LNCaP clone FGC (cell line): Measurements from ENCODE around the gene FIBIN.

Source experiments
- DNase-seq: peaks from one replicate; pipeline ENCODE4 v3.0.0-alpha.2; 2011; ENCODE audit warnings: low read depth
- H3K4me3 ChIP-seq: 2 replicates; pipeline ENCODE4 v1.5.1; 2011; ENCODE audit warnings: mild to moderate bottlenecking, low read depth, low read length, control low read depth
- CTCF ChIP-seq: IDR thresholded peaks from 2 replicates; pipeline ENCODE4 v1.5.1; 2012; ENCODE audit warnings: mild to moderate bottlenecking; ENCODE audit not compliant: control insufficient read depth, insufficient read depth; ENCODE audit errors: extremely low read depth

FIBIN gene

GRCh38 chr11:26983645-26984044 lies 10.3 kb upstream of the FIBIN start:
- H3K4me3 ChIP-seq = no peak overlapping the region
- no peak for DNase-seq
- TF ChIP-seq CTCF = no peak

GRCh38 chr11:26985470-26985869 lies 8.4 kb upstream of the FIBIN start:
- no peak overlapping the region for H3K4me3 ChIP-seq
- DNase-seq = no peak
- no peak for TF ChIP-seq CTCF

- no peak overlapping the region for H3K4me3 ChIP-seq
- TF ChIP-seq CTCF = no peak
- no peak for DNase-seq
Observed at GRCh38 chr11:26985943-26986342, 8.0 kb upstream of the FIBIN start.

- no peak overlapping the region for H3K4me3 ChIP-seq
- no peak for DNase-seq
- no peak for TF ChIP-seq CTCF
Observed at GRCh38 chr11:26987272-26987671, 6.6 kb upstream of the FIBIN start.

- no peak for TF ChIP-seq CTCF
- DNase-seq = no peak
- no peak overlapping the region for H3K4me3 ChIP-seq
Observed at GRCh38 chr11:26987731-26988130, 6.2 kb upstream of the FIBIN start.

GRCh38 chr11:26992031-26992541 lies 1.8 kb upstream of the FIBIN start:
- DNase-seq = no peak
- TF ChIP-seq CTCF = no peak
- no peak overlapping the region for H3K4me3 ChIP-seq

GRCh38 chr11:26994631-26995095 lies 751 bp downstream of the FIBIN start:
- DNase-seq = no peak
- TF ChIP-seq CTCF = no peak
- no peak overlapping the region for H3K4me3 ChIP-seq
